PFSK-1 (cell line): ENCODE results near the gene RASSF7.

ENCODE experiments used
- FOXP2 ChIP-seq: optimal IDR thresholded peaks from 2 replicates; pipeline ENCODE3; 2011; ENCODE audit warnings: borderline replicate concordance, control low read depth, inconsistent platforms; ENCODE audit not compliant: insufficient read depth; ENCODE audit errors: extremely low read length, extremely low read depth
- POLR2AphosphoS5 ChIP-seq: IDR thresholded peaks from 2 replicates; pipeline ENCODE4 v1.6.1; 2012; ENCODE audit warnings: low read depth, mild to moderate bottlenecking, control low read depth, low read length, moderate library complexity
- SIN3A ChIP-seq: IDR thresholded peaks from 2 replicates; pipeline ENCODE4 v1.6.1; 2012; ENCODE audit warnings: mild to moderate bottlenecking, low read length, moderate library complexity, borderline replicate concordance; ENCODE audit not compliant: insufficient read depth
- TAF1 ChIP-seq: IDR thresholded peaks from 2 replicates; pipeline ENCODE4 v1.6.1; 2012; ENCODE audit warnings: low read length, control low read depth, borderline replicate concordance; ENCODE audit not compliant: insufficient read depth
- TF ChIP-seq, protein P1 (sequence below), 2 experiments: IDR thresholded peaks; 2 replicates each; pipeline versions ENCODE4 v1.6.1 to v1.8.0; 2011 to 2012; ENCODE audit warnings: low read depth in 2 of 2, low read length in 2 of 2, control low read depth in 1 of 2, inconsistent platforms in 1 of 2, mild to moderate bottlenecking in 1 of 2, moderate library complexity in 1 of 2; ENCODE audit not compliant: insufficient read depth in 1 of 2

RASSF7 gene

DNA sequence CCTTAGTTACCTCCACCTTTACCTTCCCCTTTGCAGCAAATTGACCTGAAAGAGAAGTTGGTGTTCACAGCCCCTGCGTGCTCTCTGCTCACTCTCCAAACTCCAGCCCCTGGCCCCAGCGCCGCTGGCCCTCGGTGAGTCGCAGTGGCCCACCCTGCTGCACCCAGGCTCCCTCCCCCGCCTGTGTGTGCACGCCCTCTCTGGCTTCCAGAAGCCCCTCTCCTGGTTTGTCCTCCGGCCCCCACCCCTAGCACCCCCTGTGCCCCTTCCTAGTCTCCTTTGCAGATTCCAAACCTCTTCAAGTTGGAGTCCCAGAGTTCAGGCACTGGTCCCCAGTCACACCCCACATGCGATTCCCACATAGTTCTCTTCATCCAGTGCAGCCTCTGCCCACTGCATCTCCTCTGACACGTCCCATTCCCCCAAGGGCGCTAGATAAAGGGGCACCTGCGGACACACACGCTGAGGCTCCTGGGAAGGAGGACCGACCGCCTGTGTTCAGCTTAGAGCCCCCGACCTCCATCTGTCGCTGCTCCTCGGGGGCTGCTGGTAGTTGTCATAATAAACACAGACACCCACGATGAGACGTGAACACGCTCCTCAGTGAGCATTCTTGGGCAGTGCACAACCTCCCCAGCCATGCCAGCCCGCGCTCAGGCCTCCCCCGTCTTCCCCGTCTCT lies 14.0 kb downstream of the RASSF7 start:
- TF ChIP-seq SIN3A (no peak), FOXP2 (no peak), TAF1 (no peak), POLR2AphosphoS5 (no peak)
- TF ChIP-seq, protein P1, sequence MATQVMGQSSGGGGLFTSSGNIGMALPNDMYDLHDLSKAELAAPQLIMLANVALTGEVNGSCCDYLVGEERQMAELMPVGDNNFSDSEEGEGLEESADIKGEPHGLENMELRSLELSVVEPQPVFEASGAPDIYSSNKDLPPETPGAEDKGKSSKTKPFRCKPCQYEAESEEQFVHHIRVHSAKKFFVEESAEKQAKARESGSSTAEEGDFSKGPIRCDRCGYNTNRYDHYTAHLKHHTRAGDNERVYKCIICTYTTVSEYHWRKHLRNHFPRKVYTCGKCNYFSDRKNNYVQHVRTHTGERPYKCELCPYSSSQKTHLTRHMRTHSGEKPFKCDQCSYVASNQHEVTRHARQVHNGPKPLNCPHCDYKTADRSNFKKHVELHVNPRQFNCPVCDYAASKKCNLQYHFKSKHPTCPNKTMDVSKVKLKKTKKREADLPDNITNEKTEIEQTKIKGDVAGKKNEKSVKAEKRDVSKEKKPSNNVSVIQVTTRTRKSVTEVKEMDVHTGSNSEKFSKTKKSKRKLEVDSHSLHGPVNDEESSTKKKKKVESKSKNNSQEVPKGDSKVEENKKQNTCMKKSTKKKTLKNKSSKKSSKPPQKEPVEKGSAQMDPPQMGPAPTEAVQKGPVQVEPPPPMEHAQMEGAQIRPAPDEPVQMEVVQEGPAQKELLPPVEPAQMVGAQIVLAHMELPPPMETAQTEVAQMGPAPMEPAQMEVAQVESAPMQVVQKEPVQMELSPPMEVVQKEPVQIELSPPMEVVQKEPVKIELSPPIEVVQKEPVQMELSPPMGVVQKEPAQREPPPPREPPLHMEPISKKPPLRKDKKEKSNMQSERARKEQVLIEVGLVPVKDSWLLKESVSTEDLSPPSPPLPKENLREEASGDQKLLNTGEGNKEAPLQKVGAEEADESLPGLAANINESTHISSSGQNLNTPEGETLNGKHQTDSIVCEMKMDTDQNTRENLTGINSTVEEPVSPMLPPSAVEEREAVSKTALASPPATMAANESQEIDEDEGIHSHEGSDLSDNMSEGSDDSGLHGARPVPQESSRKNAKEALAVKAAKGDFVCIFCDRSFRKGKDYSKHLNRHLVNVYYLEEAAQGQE (IDR thresholded peaks at IDR 0.05; ENCODE audit: insufficient read depth in 1 of 2, low read depth in 2 of 2, low read length in 2 of 2) = no peak

DNA sequence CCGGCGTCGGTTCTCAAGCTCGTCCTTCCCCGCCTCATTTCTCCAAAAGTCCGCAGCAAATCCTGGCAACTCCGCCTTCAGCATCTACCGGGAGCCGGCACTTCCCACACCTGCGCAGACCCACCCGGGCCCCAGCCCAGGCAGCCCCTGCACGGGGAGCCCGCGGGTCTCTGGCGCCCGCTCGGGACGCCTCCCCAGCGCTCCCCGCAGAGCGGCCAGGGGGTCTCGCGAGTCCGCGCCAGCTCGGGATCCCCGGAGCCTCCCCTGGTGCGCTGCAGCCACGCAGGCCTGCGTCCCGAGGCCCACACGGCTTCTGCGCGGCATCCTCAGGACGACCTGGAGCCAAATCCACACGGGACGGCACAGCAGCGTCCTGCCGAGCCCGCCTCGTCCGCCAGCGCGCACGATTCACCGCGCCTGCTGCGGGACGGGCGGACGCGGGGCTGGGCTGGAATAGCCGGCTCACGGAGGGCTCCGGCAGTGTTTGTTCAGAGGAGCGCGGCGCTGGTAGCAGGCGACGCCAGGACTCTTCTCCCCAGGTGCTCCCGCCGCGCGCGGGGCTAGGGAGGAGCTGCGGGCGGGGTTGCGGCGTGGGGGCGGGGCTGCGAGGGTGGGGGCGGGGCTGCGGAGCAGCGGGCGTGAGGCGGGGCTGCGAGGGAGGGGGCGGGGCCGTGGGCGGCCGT lies 14.7 kb downstream of the RASSF7 start:
- TF ChIP-seq POLR2AphosphoS5 = no peak
- TF ChIP-seq, protein P1 (IDR thresholded peaks at IDR 0.05; ENCODE audit: insufficient read depth in 1 of 2, low read depth in 2 of 2, low read length in 2 of 2) = no peak
- peak; percentile 28 for TF ChIP-seq FOXP2

DNA sequence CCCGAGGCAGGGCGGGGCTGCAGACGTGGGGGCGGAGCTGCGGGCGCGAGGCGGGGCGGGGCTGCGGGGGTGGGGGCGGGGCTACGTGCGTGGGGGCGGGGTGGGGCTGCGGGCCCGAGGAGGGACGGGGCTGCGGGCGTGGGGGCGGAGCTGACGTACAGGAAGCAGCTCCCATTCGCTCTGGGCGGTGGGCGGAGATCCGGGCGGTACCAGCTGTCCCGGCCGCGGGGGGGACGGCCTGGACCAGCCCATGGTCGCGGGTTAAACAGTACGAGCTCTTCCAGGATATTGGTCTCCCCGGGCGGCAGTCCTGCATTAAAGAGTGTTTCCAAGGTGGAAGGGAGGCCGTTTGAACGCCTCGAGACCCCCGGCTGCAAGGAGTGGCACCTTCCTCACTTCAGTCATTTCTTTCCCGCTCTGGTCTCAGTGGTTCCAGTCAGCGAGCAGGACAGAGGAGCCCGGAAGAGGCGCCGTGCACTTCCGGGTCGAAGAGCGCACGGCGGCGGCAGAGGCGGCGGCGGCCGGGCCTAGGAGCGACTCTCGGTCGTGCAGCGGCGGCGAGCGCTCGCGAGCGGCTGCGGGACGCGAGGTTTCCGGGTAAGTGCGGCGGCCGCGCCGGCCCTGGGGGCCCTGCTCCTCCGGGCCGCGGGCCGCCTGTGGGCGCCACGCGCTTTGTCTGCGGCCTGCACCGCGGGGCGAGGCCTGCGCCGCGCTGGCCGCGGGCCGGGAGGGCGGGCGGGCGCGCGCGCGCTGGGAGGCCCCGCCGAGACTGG lies 15.4 kb downstream of the RASSF7 start, which contains the start of gene PHRF1:
TSS of gene PHRF1 (plus strand) at position 475 of the 773 bp plus-strand sequence. CDS start 5,043 bp downstream, outside the sequence.
- TF ChIP-seq, protein P1 (IDR thresholded peaks at IDR 0.05; ENCODE audit: insufficient read depth in 1 of 2, low read depth in 2 of 2, low read length in 2 of 2) = peak; percentile 21 to 43; a peak in 1 of 4 replicates
- TF ChIP-seq TAF1 (peak; percentile 99), POLR2AphosphoS5 (peak; percentile 81), FOXP2 (peak; percentile 10), SIN3A (0 out of 2 replicates have a peak, but pooled peaks have one; percentile 55)

DNA sequence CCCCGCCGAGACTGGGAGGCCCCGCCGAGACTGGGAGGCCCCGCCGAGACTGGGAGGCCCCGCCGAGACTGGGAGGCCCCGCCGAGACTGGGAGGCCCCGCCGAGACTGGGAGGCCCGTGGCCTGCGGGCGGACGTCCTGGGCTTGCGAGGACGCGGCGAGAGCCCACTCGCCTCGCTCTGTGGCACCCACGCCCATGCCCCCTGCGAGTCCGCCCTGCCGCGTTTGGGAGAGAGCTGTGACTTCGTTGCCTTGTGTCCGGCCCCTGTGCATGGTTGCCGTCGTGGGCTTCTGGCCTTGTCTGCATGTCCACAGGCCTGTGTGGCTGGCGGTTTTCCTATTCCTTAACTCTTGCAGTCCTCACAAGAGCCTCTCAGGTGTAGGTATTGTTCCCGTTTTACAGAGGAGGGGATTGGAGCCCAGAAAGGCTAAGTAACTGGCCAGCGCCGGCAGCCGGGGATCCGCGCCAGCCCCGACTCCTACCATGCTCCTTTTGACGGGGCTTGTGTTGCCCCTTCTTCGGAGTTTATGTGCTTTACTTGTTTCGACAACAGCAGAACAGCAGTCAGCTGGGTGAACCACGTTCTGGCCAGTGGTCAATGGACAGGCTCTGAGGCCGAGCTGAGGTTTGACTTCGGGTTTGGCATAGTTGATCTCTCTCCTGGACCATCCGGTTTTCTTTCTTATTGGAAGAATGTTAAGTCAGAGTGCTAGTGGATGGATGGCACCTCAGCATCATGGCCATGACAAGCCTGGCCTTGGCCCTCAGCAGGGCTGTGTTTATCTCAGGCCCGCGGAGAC lies 16.2 kb downstream of the RASSF7 start:
- TF ChIP-seq FOXP2 (no peak), TAF1 (no peak), SIN3A (no peak), POLR2AphosphoS5 (no peak)
- TF ChIP-seq, protein P1 (IDR thresholded peaks at IDR 0.05; ENCODE audit: insufficient read depth in 1 of 2, low read depth in 2 of 2, low read length in 2 of 2) = no peak
